A549 (cell line): ENCODE results near the gene ZCCHC10. TPM values are rescaled to one million over a fixed set of nuclear protein-coding genes. Genes with fewer than 3 reads are reported as not detected.

ENCODE experiments used
- ATAC-seq, 2 experiments: fragments of 200-7000 bp in 1 of 2; fragments of >200 bp in 1 of 2; cut with Nextera tagmentation in 1 of 2; cut with Tn5 transposase in 1 of 2; 3 replicates each; pipeline versions ENCODE4 v1.8.0 to v1.9.1; 2018 to 2020; ENCODE audit warnings: mild to moderate bottlenecking in 1 of 2, moderate library complexity in 1 of 2
- CTCF ChIA-PET: fragments of 300-600 bp; sonication (Branson Sonifier 250); formaldehyde crosslinking; extraction: SDS; loops from one replicate; lab custom pipeline; 2021; ENCODE audit warnings: antibody characterized with exemption, inconsistent platforms; lab: Yijun Ruan, JAX
- POLR2A ChIA-PET: fragments of 350-600 bp; formaldehyde crosslinking; extraction: SDS; loops from one replicate; lab custom pipeline; 2021; ENCODE audit warnings: antibody characterized with exemption, inconsistent platforms; lab: Yijun Ruan, JAX
- DNase-seq, 2 experiments: peaks; one replicate each; pipeline versions ENCODE4 v3.0.0 to v3.0.0-alpha.2; 2011 to 2016; ENCODE audit warnings: low read depth in 1 of 2, low spot score in 1 of 2
- FAIRE-seq: peaks from 2 replicates; lab custom pipeline; 2011; peaks lifted over from hg19 to GRCh38; lab: Jason Lieb, UNC
- H3K27ac ChIP-seq, 2 experiments: fragments of >200 bp; sonication (Bioruptor Twin); formaldehyde crosslinking; 3 replicates each; pipeline ENCODE4 v1.5.1; 2016 to 2017
- H3K4me1 ChIP-seq: fragments of >200 bp; sonication (Bioruptor Twin); formaldehyde crosslinking; 3 replicates; pipeline ENCODE4 v1.6.1; 2016
- H3K4me2 ChIP-seq: fragments of >200 bp; sonication (Bioruptor Twin); formaldehyde crosslinking; 3 replicates; pipeline ENCODE4 v1.6.1; 2016
- H3K4me3 ChIP-seq: fragments of >200 bp; sonication (Bioruptor Twin); formaldehyde crosslinking; 3 replicates; pipeline ENCODE4 v1.5.1; 2016
- H3K9me3 ChIP-seq: fragments of >200 bp; sonication (Bioruptor Twin); formaldehyde crosslinking; 3 replicates; pipeline ENCODE4 v1.6.1; 2016
- BCL3 ChIP-seq: fragments of >200 bp; sonication (Bioruptor Twin); formaldehyde crosslinking; IDR thresholded peaks from 3 replicates; pipeline ENCODE4 v1.6.1; 2016
- CBX8 ChIP-seq: fragments of 200-600 bp; sonication (generic); IDR thresholded peaks from 2 replicates; pipeline ENCODE4 v1.6.1; 2016
- CHD2 ChIP-seq: fragments of 150-350 bp; IDR thresholded peaks from 2 replicates; pipeline ENCODE4 v1.6.1; 2014; ENCODE audit warnings: low read length; ENCODE audit not compliant: partially characterized antibody
- CHD4 ChIP-seq: fragments of 200-600 bp; sonication (generic); IDR thresholded peaks from 2 replicates; pipeline ENCODE4 v1.6.1; 2016; ENCODE audit warnings: antibody characterized with exemption, mild to moderate bottlenecking, borderline replicate concordance
- EHF ChIP-seq: fragments of 250-450 bp; sonication (Bioruptor Pico); IDR thresholded peaks from 2 replicates; pipeline ENCODE4 v1.5.0; 2020; ENCODE audit warnings: mild to moderate bottlenecking
- ELK1 ChIP-seq: fragments of 150-350 bp; IDR thresholded peaks from 2 replicates; pipeline ENCODE4 v1.6.1; 2014; ENCODE audit warnings: low read depth, mild to moderate bottlenecking, low read length
- FOSB ChIP-seq: fragments of 250-450 bp; sonication (Bioruptor Pico); IDR thresholded peaks from 2 replicates; pipeline ENCODE4 v1.5.0; 2020; ENCODE audit warnings: mild to moderate bottlenecking, moderate library complexity
- HEYL ChIP-seq: fragments of 250-450 bp; sonication (Bioruptor Pico); IDR thresholded peaks from 2 replicates; pipeline ENCODE4 v1.8.0; 2021; ENCODE audit warnings: mild to moderate bottlenecking, moderate library complexity
- JUN ChIP-seq, 2 experiments: fragments of >200 bp; sonication (Bioruptor Twin); formaldehyde crosslinking; IDR thresholded peaks; 2 replicates in 1 of 2; 3 replicates in 1 of 2; pipeline ENCODE4 v1.6.1; 2016 to 2017
- MAX ChIP-seq: IDR thresholded peaks from 2 replicates; pipeline ENCODE4 v1.6.1; 2012
- MYC ChIP-seq: IDR thresholded peaks from 2 replicates; pipeline ENCODE4 v1.6.1; 2012; ENCODE audit warnings: mild to moderate bottlenecking, inconsistent platforms, low read length, improper control_type of control experiment, borderline replicate concordance
- POLR2A ChIP-seq: IDR thresholded peaks from 2 replicates; pipeline ENCODE4 v1.6.1; 2012; ENCODE audit warnings: mild to moderate bottlenecking, low read length
- REST ChIP-seq: fragments of 200-600 bp; sonication (generic); IDR thresholded peaks from 2 replicates; pipeline ENCODE4 v1.6.1; 2016; ENCODE audit warnings: antibody characterized with exemption, mild to moderate bottlenecking, moderate library complexity
- ZNF302 ChIP-seq: fragments of 250-450 bp; sonication (Bioruptor Pico); IDR thresholded peaks from 2 replicates; pipeline ENCODE4 v1.9.0; 2021; ENCODE audit warnings: inconsistent platforms, mild to moderate bottlenecking, moderate library complexity
- ZSCAN20 ChIP-seq: fragments of 250-450 bp; sonication (Bioruptor Pico); IDR thresholded peaks from 2 replicates; pipeline ENCODE4 v1.8.0; 2022; ENCODE audit warnings: mild to moderate bottlenecking, moderate library complexity
- WGBS: methylation state at CpG from one replicate; pipeline ENCODE4 v1.1.6; 2017; ENCODE audit errors: missing lambda C conversion rate; 5-methylcytosine and 5-hydroxymethylcytosine counted together
- polyA plus RNA-seq, 4 experiments: library from polyadenylated mRNA; depleted of rRNA in 3 of 4; stranded (reverse); fragments of >200 nt; fragmentation: RNase III in 1 of 4; extraction: RNeasy Plus Mini Kit Qiagen cat#74134 plus additional on column Dnase treatment in 1 of 4; gene quantifications; 2 replicates in 3 of 4; 3 replicates in 1 of 4; pipeline ENCODE4 v1.2.3, GENCODE V29; 2011 to 2017

ZCCHC10 gene
- polyA plus RNA-seq, 2 of the 4 experiments (the other 2 are of a cell fraction), result 28.3 to 45.7 TPM

- TF ChIP-seq BCL3 (no peak), CHD2 (peak; percentile 89), FOSB (CRISPR knock-in tag) (0 out of 2 replicates have a peak, but pooled peaks have one; percentile 16), HEYL (CRISPR knock-in tag) (no peak), MAX (no peak), EHF (no peak), JUN (IDR thresholded peaks at IDR 0.05) (no peak)
Observed at GRCh38 chr5:132962429-132963021, 63.8 kb downstream of the ZCCHC10 start (continued).

- Histone ChIP-seq H3K4me1 (peaks cover 17% of the 10 kb centered on the region), H3K4me3 (peak overlapping the region; percentile 84), H3K4me2 (peak overlapping the region; percentile 74), H3K27ac (peak overlapping the region; percentile 96 to 97), H3K9me3 (no peaks in the 10 kb centered on the region)
- TF ChIP-seq CHD4 (no peak), JUN (IDR thresholded peaks at IDR 0.05) (no peak), POLR2A (no peak), ELK1 (no peak), REST (no peak), BCL3 (no peak), CBX8 (no peak), ZSCAN20 (no peak), ZNF302 (CRISPR knock-in tag) (no peak), MYC (no peak), MAX (no peak)
- ATAC-seq (no peak), DNase-seq (no peak), FAIRE-seq (no peak)
- ChIA-PET POLR2A (interaction anchor here (0.6 to 3.6 kb wide), 2 partner anchors 90 to 93 kb away, joined by 3 to 39 read pairs; partner anchors contain the start of gene HSPA4), CTCF (interaction anchor here (0.6 to 2.3 kb wide), 3 partner anchors 10 to 300 kb away, joined by 3 to 5 read pairs (median 4); no protein-coding TSS in a partner anchor)
- WGBS, result 35% methylated on average over 5 of the region's 5 CpGs
Observed at GRCh38 chr5:132961887-132962286, 64.5 kb downstream of the ZCCHC10 start.
